ENCODE measurements around the gene PARP12. TPM values are rescaled to one million over a fixed set of nuclear protein-coding genes. Genes with fewer than 3 reads are reported as not detected.

Gene PARP12
- 18.7 and 18.9 TPM in 2 replicates for total RNA-seq

GRCh38 chr7:140062528-140063299, at the start of gene PARP12:
TSS of gene PARP12 (minus strand) at chr7:140062951. CDS start at chr7:140062847, 104 bp downstream.

Small RNA genes within 50 kb of the gene (small RNA-seq; reads per million reads assigned to genes)
- gene RF00019, result not detected

Other genes starting within 250 kb of the PARP12 start
- 0.65 and 1.7 TPM in 2 replicates for gene TBXAS1, start 233.7 kb downstream of the PARP12 start, total RNA-seq
- gene KDM7A, start 114.0 kb upstream of the PARP12 start, total RNA-seq, result 19.0 and 23.8 TPM in 2 replicates

Data from articular chondrocyte of knee joint (primary cell).